K562 (cell line): ENCODE results near the gene FSTL4. TPM values are rescaled to one million over a fixed set of nuclear protein-coding genes. Genes with fewer than 3 reads are reported as not detected.

Experiments
- ATAC-seq: fragments of 200-7000 bp; cut with Tn5 transposase; 3 replicates; pipeline ENCODE4 v1.9.1; 2020; ENCODE audit warnings: moderate library complexity
- BruUV-seq: library from RNA; stranded (reverse); fragments of 400-500 nt; replicated peaks from 2 replicates; lab custom pipeline; 2021; lab: Mats Ljungman, UMichigan
- CTCF ChIA-PET: fragments of 300-600 bp; formaldehyde crosslinking; extraction: SDS; loops from one replicate; lab custom pipeline; 2021; ENCODE audit warnings: low intra/inter-chr PET ratio; lab: Yijun Ruan, JAX
- POLR2A ChIA-PET: fragments of 300-600, 350-650 bp; sonication (Branson Sonifier 250); formaldehyde crosslinking; extraction: SDS; loops from one replicate; lab custom pipeline; 2021; ENCODE audit warnings: antibody characterized with exemption, inconsistent platforms; lab: Yijun Ruan, JAX
- DNase-seq, 4 experiments: peaks; one replicate each; pipeline versions ENCODE4 v3.0.0 to v3.0.0-alpha.2; 2011 to 2018; ENCODE audit warnings: low spot score in 3 of 4, mixed read lengths in 3 of 4; ENCODE audit errors: extremely low read depth in 1 of 4
- FAIRE-seq: peaks from 2 replicates; lab custom pipeline; 2011; peaks lifted over from hg19 to GRCh38; lab: Jason Lieb, UNC
- H2AFZ ChIP-seq: 2 replicates; pipeline ENCODE4 v1.6.0; 2011; ENCODE audit warnings: low read depth, low read length, control low read depth, inconsistent platforms
- H3K27ac ChIP-seq: fragments of 200-600 bp; 3 replicates; pipeline ENCODE4 v1.8.0; 2011; ENCODE audit warnings: low read depth, mild to moderate bottlenecking, control low read depth, inconsistent platforms, low read length, moderate library complexity, mixed read lengths; ENCODE audit errors: extremely low read depth
- H3K27me3 ChIP-seq, 2 experiments: fragments of 300-600 bp in 1 of 2; 2 replicates in 1 of 2; 3 replicates in 1 of 2; pipeline versions ENCODE4 v1.6.0 to v1.8.0; 2011; ENCODE audit warnings: inconsistent platforms in 2 of 2, low read length in 2 of 2, mild to moderate bottlenecking in 1 of 2, mixed read lengths in 1 of 2, moderate library complexity in 1 of 2; ENCODE audit not compliant: control insufficient read depth in 2 of 2, insufficient read depth in 2 of 2
- H3K36me3 ChIP-seq: fragments of 300-600 bp; 3 replicates; pipeline ENCODE4 v1.8.0; 2011; ENCODE audit warnings: mild to moderate bottlenecking, low read length, inconsistent platforms; ENCODE audit not compliant: control insufficient read depth, insufficient read depth
- H3K4me1 ChIP-seq, 2 experiments: fragments of 200-600 bp in 1 of 2; replicated peaks in 1 of 2; 2 replicates in 1 of 2; 3 replicates in 1 of 2; pipeline versions ENCODE4 v1.5.1 to v1.8.0; 2011; ENCODE audit warnings: inconsistent platforms in 2 of 2, low read length in 2 of 2, mild to moderate bottlenecking in 1 of 2, mixed read lengths in 1 of 2, moderate library complexity in 1 of 2; ENCODE audit not compliant: control insufficient read depth in 2 of 2, insufficient read depth in 2 of 2
- H3K4me2 ChIP-seq: 2 replicates; pipeline ENCODE4 v1.6.1; 2011; ENCODE audit warnings: low read length, control low read depth, inconsistent platforms, mixed read lengths; ENCODE audit not compliant: insufficient read depth
- H3K4me3 ChIP-seq: fragments of 200-600 bp; sonication (generic), shearing (Covaris generic); 2 replicates; pipeline ENCODE4 v1.5.1; 2016; ENCODE audit warnings: control low read depth, inconsistent platforms
- H3K79me2 ChIP-seq: fragments of 200-600 bp; 3 replicates; pipeline ENCODE4 v1.8.0; 2011; ENCODE audit warnings: low read length, inconsistent platforms; ENCODE audit not compliant: control insufficient read depth, insufficient read depth
- H3K9ac ChIP-seq, 2 experiments: 2 replicates each; pipeline versions ENCODE4 v1.6.0 to v1.6.1; 2011; ENCODE audit warnings: low read depth in 2 of 2, low read length in 2 of 2, control low read depth in 1 of 2, inconsistent platforms in 1 of 2, mild to moderate bottlenecking in 1 of 2, mixed read lengths in 1 of 2; ENCODE audit not compliant: insufficient read depth in 1 of 2
- H3K9me1 ChIP-seq: one replicate; pipeline ENCODE4 v1.6.0; 2011; ENCODE audit warnings: inconsistent platforms, mild to moderate bottlenecking, low read length, moderate library complexity; ENCODE audit not compliant: control insufficient read depth, insufficient read depth
- H3K9me3 ChIP-seq: replicated peaks from 2 replicates; pipeline ENCODE4 v1.5.1; 2011; ENCODE audit warnings: low read depth, low read length, inconsistent platforms; ENCODE audit not compliant: control insufficient read depth, insufficient read depth
- H4K20me1 ChIP-seq: replicated peaks from 2 replicates; pipeline ENCODE4 v1.6.1; 2011; ENCODE audit warnings: low read length, inconsistent platforms, mixed read lengths; ENCODE audit not compliant: control insufficient read depth, insufficient read depth
- CEBPG ChIP-seq, 3 experiments: fragments of 200-800 bp in 1 of 3; sonication (Bioruptor generic) in 1 of 3; sonication (generic) in 1 of 3; formaldehyde crosslinking in 1 of 3; IDR thresholded peaks in 2 of 3; conservative IDR thresholded peaks in 1 of 3; 2 replicates each; pipeline versions ENCODE4 v1.6.1 to v1.8.0; 2016 to 2022; ENCODE audit warnings: missing compliant biosample characterization in 2 of 3, missing genetic modification characterization in 2 of 3, mild to moderate bottlenecking in 1 of 3, missing genetic modification reagents in 1 of 3
- FOXJ3 ChIP-seq: sonication (generic); formaldehyde crosslinking; IDR thresholded peaks from 2 replicates; pipeline ENCODE4 v1.4.0; 2020; ENCODE audit warnings: mild to moderate bottlenecking, missing genetic modification reagents
- HSF4 ChIP-seq: fragments of 250-450 bp; sonication (Bioruptor Pico); IDR thresholded peaks from 2 replicates; pipeline ENCODE4 v2.1.2; 2022; ENCODE audit warnings: mild to moderate bottlenecking, moderate library complexity, borderline replicate concordance
- KLF13 ChIP-seq: fragments of 450-650 bp; IDR thresholded peaks from 2 replicates; pipeline ENCODE4 v1.6.1; 2016; ENCODE audit warnings: missing genetic modification characterization, low read depth, mild to moderate bottlenecking, missing compliant biosample characterization, moderate library complexity, borderline replicate concordance
- MAFF ChIP-seq: IDR thresholded peaks from 2 replicates; pipeline ENCODE4 v1.6.1; 2012; ENCODE audit warnings: low read length, improper control_type of control experiment
- NFIX ChIP-seq: fragments of 250-450 bp; sonication (Bioruptor Pico); IDR thresholded peaks from 2 replicates; pipeline ENCODE4 v1.4.0; 2020; ENCODE audit warnings: low read depth, mild to moderate bottlenecking, moderate library complexity
- RBM22 ChIP-seq: fragments of 200-400 bp; formaldehyde crosslinking; IDR thresholded peaks from 2 replicates; pipeline ENCODE4 v1.6.1; 2018; ENCODE audit warnings: low read length, low read depth; ENCODE audit not compliant: poor library complexity, severe bottlenecking
- YY1 ChIP-seq, 3 experiments: IDR thresholded peaks; 2 replicates each; pipeline ENCODE4 v1.6.1; 2011; ENCODE audit warnings: low read length in 2 of 3, mild to moderate bottlenecking in 2 of 3, moderate library complexity in 2 of 3, borderline replicate concordance in 1 of 3, control low read depth in 1 of 3, low read depth in 1 of 3; ENCODE audit not compliant: insufficient read depth in 3 of 3, insufficient replicate concordance in 2 of 3, control insufficient read depth in 1 of 3, insufficient read length in 1 of 3; ENCODE audit errors: extremely low read depth in 1 of 3
- WGBS: fragments of 100-300 bp; shearing (Covaris generic); methylation state at CpG from one replicate; pipeline ENCODE4 v1.1.6; 2016; ENCODE audit warnings: low coverage, mixed read lengths; ENCODE audit not compliant: insufficient coverage; ENCODE audit errors: missing lambda C conversion rate; 5-methylcytosine and 5-hydroxymethylcytosine counted together
- in situ Hi-C: fragments of 300-500 bp; cut with MboI; formaldehyde crosslinking; loops from 4 replicates; pipeline ENCODE4 v1.15.0; 2018; ENCODE audit warnings: inconsistent platforms, mixed read lengths
- intact Hi-C: fragments of 100-400 bp; cut with micrococcal nuclease; formaldehyde crosslinking; loops from 2 replicates; pipeline ENCODE4 v1.14.2; 2022
- polyA plus RNA-seq, 8 experiments: library from polyadenylated mRNA; depleted of rRNA in 4 of 8; stranded (reverse) in 5 of 8; unstranded in 3 of 8; fragments of >200 nt; fragmentation: Nextera tagmentation in 2 of 8; fragmentation: Illumina TruSeq in 1 of 8; extraction: Ambion mirVana in 2 of 8; extraction: Trizol in 1 of 8; gene quantifications; 2 replicates each; pipeline versions ENCODE4 v1.2.1 to v1.2.3, GENCODE V29; 2011 to 2014; ENCODE audit warnings: inconsistent platforms in 1 of 8, missing spikeins in 1 of 8
- total RNA-seq, 7 experiments: library from RNA; depleted of rRNA in 6 of 7; stranded (reverse); fragments of >200 nt in 6 of 7; fragmentation: Illumina TruSeq in 2 of 7; extraction: Trizol in 2 of 7; gene quantifications; 2 replicates each; pipeline versions ENCODE4 v1.2.1 to v1.2.3, GENCODE V29; 2011 to 2021; ENCODE audit warnings: low replicate concordance in 1 of 7
- TF ChIP-seq, protein P1 (sequence below): fragments of 200-400 bp; formaldehyde crosslinking; IDR thresholded peaks from 2 replicates; pipeline ENCODE4 v1.6.1; 2017; ENCODE audit warnings: mild to moderate bottlenecking, low read depth, low read length, moderate library complexity
- TF ChIP-seq, protein P2 (sequence below): fragments of 250-450 bp; sonication (Bioruptor Pico); IDR thresholded peaks from 2 replicates; pipeline ENCODE4 v1.5.0; 2021; ENCODE audit warnings: mild to moderate bottlenecking, borderline replicate concordance
- TF ChIP-seq, protein P3 (sequence below), 2 experiments: fragments of 200-800 bp in 1 of 2; sonication (Bioruptor generic) in 1 of 2; sonication (generic) in 1 of 2; formaldehyde crosslinking in 1 of 2; IDR thresholded peaks in 1 of 2; conservative IDR thresholded peaks in 1 of 2; 2 replicates each; pipeline versions ENCODE4 v1.5.0 to v1.6.1; 2016 to 2020; ENCODE audit warnings: missing compliant biosample characterization in 1 of 2, missing genetic modification characterization in 1 of 2, missing genetic modification reagents in 1 of 2
- TF ChIP-seq, protein P4 (sequence below): fragments of 450-650 bp; formaldehyde crosslinking; IDR thresholded peaks from 2 replicates; pipeline ENCODE4 v1.4.0; 2020; ENCODE audit warnings: mild to moderate bottlenecking, moderate library complexity

FSTL4 gene
- total and polyA plus RNA-seq, 9 of the 15 experiments (the other 6 are each of a cell fraction or from before 2014, with no cell fraction given), result 0.08 to 0.18 (median 0.10) TPM; not detected in 5

DNA sequence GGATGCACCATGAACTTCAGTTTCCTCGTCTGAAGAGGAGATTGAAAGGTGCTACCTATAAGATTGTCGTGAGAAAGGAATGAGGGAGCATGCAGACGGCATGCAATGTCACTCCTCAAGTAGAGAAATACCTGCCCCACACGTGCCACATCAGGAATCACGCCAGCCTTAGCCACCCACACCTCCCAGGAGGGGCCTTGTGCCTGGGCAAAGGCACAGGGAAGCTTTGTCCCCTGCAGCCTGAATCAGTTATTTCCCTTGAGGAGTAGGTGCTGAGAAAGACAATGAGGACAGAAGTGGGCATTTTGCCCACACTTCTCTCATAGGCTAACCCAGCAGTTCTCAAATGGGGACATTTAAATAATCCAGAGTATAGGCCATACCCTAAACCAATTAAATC, 31.0 kb downstream of the FSTL4 start:
- no peaks in the 10 kb centered on the region for H3K79me2 ChIP-seq
- no peaks in the 10 kb centered on the region for H3K36me3 ChIP-seq
- no peak overlapping the region for H3K4me3 ChIP-seq
- H3K4me2 ChIP-seq, result no peak overlapping the region
- H3K27me3 ChIP-seq, result peaks cover 0 to 29% of the 10 kb centered on the region in 2 experiments; a peak in 2 of 5 replicates
- H4K20me1 ChIP-seq, result no peaks in the 10 kb centered on the region
- no peaks in the 10 kb centered on the region for H3K9me1 ChIP-seq
- no peaks in the 10 kb centered on the region for H3K4me1 ChIP-seq
- intact Hi-C loops (no loop called here), in situ Hi-C loops (no loop called here)
- FAIRE-seq (no peak), ATAC-seq (no peak), DNase-seq (no peak)
- POLR2A ChIA-PET, result no interaction called here
- CTCF ChIA-PET, result no interaction called here
- H3K27ac ChIP-seq, result no peak overlapping the region
- 0% methylated on average over 5 of the region's 5 CpGs for WGBS
- H2AFZ ChIP-seq, result no peak overlapping the region
- H3K9ac ChIP-seq, result no peak overlapping the region
- no peaks in the 10 kb centered on the region for H3K9me3 ChIP-seq
- no TSS peak for BruUV-seq
- TF ChIP-seq CEBPG (CRISPR knock-in tag; IDR thresholded peaks at IDR 0.05) (no peak), CEBPG (tag; conservative IDR thresholded peaks at IDR 0.05 in 1 of 2, IDR thresholded peaks at IDR 0.05 in 1 of 2) (no peak), KLF13 (tag) (no peak), YY1 (IDR thresholded peaks at IDR 0.05; ENCODE audit: borderline replicate concordance in 1 of 3, control insufficient read depth in 1 of 3, extremely low read depth in 1 of 3, insufficient read depth in 3 of 3, insufficient read length in 1 of 3, insufficient replicate concordance in 2 of 3, low read depth in 1 of 3, low read length in 2 of 3) (no peak), RBM22 (no peak), NFIX (no peak), HSF4 (no peak), MAFF (no peak), FOXJ3 (CRISPR knock-in tag) (no peak)
- TF ChIP-seq, protein P1, sequence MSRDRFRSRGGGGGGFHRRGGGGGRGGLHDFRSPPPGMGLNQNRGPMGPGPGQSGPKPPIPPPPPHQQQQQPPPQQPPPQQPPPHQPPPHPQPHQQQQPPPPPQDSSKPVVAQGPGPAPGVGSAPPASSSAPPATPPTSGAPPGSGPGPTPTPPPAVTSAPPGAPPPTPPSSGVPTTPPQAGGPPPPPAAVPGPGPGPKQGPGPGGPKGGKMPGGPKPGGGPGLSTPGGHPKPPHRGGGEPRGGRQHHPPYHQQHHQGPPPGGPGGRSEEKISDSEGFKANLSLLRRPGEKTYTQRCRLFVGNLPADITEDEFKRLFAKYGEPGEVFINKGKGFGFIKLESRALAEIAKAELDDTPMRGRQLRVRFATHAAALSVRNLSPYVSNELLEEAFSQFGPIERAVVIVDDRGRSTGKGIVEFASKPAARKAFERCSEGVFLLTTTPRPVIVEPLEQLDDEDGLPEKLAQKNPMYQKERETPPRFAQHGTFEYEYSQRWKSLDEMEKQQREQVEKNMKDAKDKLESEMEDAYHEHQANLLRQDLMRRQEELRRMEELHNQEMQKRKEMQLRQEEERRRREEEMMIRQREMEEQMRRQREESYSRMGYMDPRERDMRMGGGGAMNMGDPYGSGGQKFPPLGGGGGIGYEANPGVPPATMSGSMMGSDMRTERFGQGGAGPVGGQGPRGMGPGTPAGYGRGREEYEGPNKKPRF, result no peak
- TF ChIP-seq, protein P2, sequence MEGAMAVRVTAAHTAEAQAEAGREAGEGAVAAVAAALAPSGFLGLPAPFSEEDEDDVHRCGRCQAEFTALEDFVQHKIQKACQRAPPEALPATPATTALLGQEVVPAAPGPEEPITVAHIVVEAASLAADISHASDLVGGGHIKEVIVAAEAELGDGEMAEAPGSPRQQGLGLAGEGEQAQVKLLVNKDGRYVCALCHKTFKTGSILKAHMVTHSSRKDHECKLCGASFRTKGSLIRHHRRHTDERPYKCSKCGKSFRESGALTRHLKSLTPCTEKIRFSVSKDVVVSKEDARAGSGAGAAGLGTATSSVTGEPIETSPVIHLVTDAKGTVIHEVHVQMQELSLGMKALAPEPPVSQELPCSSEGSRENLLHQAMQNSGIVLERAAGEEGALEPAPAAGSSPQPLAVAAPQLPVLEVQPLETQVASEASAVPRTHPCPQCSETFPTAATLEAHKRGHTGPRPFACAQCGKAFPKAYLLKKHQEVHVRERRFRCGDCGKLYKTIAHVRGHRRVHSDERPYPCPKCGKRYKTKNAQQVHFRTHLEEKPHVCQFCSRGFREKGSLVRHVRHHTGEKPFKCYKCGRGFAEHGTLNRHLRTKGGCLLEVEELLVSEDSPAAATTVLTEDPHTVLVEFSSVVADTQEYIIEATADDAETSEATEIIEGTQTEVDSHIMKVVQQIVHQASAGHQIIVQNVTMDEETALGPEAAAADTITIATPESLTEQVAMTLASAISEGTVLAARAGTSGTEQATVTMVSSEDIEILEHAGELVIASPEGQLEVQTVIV (CRISPR knock-in tag), result no peak
- TF ChIP-seq, protein P3, sequence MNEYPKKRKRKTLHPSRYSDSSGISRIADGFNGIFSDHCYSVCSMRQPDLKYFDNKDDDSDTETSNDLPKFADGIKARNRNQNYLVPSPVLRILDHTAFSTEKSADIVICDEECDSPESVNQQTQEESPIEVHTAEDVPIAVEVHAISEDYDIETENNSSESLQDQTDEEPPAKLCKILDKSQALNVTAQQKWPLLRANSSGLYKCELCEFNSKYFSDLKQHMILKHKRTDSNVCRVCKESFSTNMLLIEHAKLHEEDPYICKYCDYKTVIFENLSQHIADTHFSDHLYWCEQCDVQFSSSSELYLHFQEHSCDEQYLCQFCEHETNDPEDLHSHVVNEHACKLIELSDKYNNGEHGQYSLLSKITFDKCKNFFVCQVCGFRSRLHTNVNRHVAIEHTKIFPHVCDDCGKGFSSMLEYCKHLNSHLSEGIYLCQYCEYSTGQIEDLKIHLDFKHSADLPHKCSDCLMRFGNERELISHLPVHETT (CRISPR knock-in tag; conservative IDR thresholded peaks at IDR 0.05 in 1 of 2, IDR thresholded peaks at IDR 0.05 in 1 of 2), result no peak
- TF ChIP-seq, protein P4, sequence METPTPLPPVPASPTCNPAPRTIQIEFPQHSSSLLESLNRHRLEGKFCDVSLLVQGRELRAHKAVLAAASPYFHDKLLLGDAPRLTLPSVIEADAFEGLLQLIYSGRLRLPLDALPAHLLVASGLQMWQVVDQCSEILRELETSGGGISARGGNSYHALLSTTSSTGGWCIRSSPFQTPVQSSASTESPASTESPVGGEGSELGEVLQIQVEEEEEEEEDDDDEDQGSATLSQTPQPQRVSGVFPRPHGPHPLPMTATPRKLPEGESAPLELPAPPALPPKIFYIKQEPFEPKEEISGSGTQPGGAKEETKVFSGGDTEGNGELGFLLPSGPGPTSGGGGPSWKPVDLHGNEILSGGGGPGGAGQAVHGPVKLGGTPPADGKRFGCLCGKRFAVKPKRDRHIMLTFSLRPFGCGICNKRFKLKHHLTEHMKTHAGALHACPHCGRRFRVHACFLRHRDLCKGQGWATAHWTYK (CRISPR knock-in tag), result no peak
